NB4 (cell line): ENCODE results near the gene OR2S2.
"Not testable (repeated sequence)": the region's sequence is repeated elsewhere in the genome, so short reads cannot be mapped to it uniquely, and the experiment has no call there.

ENCODE experiments used
- DNase-seq: peaks from one replicate; pipeline ENCODE4 v3.0.0; 2010; ENCODE audit warnings: low read depth
- H3K4me3 ChIP-seq: one replicate; pipeline ENCODE4 v1.5.1; 2011; ENCODE audit warnings: mild to moderate bottlenecking, low read depth, low read length, moderate library complexity
- MYC ChIP-seq: IDR thresholded peaks from 2 replicates; pipeline ENCODE4 v1.6.1; 2011; ENCODE audit warnings: low read depth, low read length
- POLR2A ChIP-seq: IDR thresholded peaks from 2 replicates; pipeline ENCODE4 v1.6.1; 2011; ENCODE audit warnings: mild to moderate bottlenecking; ENCODE audit not compliant: insufficient read length; ENCODE audit errors: extremely low read depth
- TF ChIP-seq, protein P1 (sequence below): IDR thresholded peaks from 2 replicates; pipeline ENCODE4 v1.6.1; 2011; ENCODE audit warnings: low read depth, low read length
- TF ChIP-seq, protein P2 (sequence below): IDR thresholded peaks from one replicate; pipeline ENCODE4 v1.5.1; 2012; ENCODE audit warnings: low read depth, low read length

Gene OR2S2

DNA sequence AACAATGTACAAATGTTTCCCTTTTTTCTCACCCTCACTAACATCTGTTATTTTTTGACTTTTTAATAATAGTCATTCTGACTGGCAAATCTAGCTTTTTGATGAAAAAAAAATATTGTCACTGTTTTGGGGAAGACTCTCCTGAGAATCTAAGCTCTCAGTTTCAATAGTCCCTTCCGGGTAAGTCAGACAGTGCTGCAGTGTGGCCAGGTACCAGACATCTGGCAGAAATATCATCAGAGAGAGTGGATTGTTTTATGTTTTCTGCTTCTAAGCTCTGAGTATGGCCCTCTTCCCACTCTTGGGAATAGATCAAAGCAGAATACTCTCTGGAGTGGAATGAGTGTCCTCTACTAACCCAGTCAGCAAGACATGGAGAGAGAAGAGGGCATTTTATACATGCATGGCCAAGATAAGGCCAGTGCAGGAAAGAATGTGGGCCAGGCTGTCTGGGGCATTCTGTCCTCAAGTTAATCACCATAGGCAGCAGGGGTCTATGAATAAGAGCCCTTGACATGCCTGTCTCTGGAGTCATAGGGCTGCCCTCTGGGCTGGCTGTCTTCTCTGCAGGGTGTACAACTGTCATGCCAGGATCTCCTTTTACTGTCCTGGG is 38.5 kb upstream of the OR2S2 start:
- no peak for DNase-seq
- TF ChIP-seq POLR2A (no peak), MYC (no peak)
- TF ChIP-seq, protein P1, sequence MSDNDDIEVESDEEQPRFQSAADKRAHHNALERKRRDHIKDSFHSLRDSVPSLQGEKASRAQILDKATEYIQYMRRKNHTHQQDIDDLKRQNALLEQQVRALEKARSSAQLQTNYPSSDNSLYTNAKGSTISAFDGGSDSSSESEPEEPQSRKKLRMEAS: no peak
- TF ChIP-seq, protein P2, sequence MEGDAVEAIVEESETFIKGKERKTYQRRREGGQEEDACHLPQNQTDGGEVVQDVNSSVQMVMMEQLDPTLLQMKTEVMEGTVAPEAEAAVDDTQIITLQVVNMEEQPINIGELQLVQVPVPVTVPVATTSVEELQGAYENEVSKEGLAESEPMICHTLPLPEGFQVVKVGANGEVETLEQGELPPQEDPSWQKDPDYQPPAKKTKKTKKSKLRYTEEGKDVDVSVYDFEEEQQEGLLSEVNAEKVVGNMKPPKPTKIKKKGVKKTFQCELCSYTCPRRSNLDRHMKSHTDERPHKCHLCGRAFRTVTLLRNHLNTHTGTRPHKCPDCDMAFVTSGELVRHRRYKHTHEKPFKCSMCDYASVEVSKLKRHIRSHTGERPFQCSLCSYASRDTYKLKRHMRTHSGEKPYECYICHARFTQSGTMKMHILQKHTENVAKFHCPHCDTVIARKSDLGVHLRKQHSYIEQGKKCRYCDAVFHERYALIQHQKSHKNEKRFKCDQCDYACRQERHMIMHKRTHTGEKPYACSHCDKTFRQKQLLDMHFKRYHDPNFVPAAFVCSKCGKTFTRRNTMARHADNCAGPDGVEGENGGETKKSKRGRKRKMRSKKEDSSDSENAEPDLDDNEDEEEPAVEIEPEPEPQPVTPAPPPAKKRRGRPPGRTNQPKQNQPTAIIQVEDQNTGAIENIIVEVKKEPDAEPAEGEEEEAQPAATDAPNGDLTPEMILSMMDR: no peak
- no peak overlapping the region for H3K4me3 ChIP-seq

DNA sequence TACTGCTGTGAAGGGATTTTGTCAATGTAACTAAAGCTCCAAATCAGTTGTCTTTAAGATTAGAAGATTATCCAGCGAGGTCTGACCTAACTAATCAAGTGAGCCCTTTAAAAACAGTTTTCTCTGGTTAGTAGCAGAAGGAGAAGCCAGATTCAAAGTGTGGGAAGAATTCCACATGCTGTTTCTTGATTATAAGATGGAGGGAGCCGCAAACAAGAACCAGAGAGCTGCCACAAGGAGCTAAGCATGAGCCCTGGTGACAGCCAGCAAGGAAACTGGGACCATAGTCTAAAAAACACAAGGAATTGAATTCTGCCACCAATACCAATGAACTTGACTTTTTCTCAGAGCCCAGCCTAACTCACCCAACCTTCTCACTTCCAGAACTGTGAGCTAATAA is 37.0 kb upstream of the OR2S2 start:
- no peak for DNase-seq
- TF ChIP-seq POLR2A (no peak), MYC (no peak)
- TF ChIP-seq, protein P1: no peak
- TF ChIP-seq, protein P2: no peak
- H3K4me3 ChIP-seq: no peak overlapping the region

DNA sequence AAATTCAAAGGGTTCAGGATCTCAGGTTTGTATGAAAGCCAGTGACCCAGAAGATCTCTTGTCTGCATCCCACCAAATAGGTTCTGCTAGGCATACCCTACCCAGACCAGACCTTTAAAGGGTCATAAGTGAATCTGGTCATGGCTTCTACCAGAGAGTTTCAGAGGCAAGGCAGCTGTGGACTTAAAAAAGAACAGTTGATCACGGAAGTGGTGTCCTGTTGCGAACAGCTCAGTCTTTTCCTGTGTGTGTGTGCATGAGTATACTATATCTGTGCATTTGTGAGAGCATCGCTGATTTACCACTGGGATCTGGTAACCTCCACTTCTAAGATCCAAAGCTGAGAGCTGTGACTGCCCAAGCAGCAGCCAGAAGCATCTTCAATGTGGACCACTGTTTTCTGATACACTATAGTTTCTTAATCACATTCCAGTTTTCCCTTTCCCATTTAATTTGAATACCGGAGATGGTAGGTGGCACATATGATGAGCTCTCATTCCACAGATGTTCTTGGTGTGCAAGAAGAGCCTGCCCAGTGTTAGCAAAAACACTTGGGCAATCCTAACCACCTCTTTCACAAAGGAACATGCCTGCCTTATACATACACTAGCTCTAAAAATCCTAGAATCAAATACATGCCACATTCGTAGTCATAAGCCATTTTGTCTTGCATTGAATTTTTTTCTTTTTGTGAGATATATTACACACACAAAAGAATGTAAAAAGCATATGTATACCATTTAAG is 36.2 kb upstream of the OR2S2 start:
- TF ChIP-seq, protein P1: no peak
- TF ChIP-seq, protein P2: no peak
- no peak for TF ChIP-seq POLR2A
- no peak for DNase-seq
- no peak overlapping the region for H3K4me3 ChIP-seq

DNA sequence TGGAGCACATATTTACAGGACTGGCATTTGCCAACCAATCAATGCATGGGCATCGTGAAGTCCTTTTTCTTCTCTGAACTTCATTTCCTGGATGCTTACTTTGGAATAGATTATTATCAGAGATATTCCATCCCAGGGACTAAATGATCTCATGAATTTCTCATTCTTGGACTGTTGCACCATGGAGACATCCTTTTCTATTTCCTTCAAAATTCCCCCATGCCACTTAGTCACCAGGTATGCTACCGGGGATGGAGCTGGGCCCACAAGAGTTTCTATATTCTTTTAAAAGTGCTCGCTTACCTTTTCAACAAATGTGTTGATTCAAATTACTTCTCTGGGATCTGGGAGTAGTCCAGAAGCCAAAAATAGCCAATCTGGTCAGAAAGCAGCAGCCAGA is 35.2 kb upstream of the OR2S2 start:
- not testable (repeated sequence) for H3K4me3 ChIP-seq, DNase-seq

DNA sequence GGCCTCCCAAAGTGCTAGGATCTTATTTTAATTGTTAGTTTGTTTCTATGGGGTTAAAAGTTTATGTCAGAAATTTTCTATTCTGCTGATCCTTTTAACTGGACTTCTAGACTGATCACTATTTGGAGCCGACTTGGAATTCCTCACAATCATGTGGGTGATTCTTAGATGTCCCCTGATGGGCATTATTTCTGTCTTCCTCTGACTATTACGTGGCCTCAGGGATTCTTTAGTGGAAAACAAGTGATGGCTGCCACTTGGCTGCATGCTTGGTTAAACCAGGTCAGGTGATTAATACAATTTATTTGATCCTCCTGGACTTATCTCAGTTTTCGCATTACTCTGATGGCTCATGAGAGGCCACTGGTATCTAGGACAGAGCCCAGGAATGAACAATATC is 32.2 kb upstream of the OR2S2 start:
- no peak for DNase-seq
- no peak overlapping the region for H3K4me3 ChIP-seq
- TF ChIP-seq, protein P1: no peak
- no peak for TF ChIP-seq MYC
- TF ChIP-seq POLR2A: no peak
- TF ChIP-seq, protein P2: no peak

DNA sequence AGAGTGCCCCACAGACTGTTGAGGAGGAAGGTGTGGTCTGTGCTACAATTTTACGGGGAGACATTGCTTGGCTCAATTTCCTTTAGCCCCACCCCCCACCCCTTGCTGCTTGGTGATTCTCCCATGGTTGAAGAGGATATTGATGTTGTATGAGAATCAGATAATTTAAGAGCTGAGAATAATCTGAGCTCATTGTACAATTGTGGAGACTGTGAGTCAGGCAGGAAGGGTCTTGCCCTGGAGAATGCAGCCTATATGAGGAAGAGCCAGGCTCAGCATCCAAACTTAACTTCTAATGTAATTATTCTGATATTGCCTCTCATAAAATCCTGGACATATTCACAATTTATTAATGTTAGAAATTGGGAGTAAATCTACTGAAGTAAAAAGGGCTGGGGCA is 26.1 kb upstream of the OR2S2 start:
- DNase-seq: no peak
- no peak for TF ChIP-seq POLR2A
- TF ChIP-seq, protein P2: no peak
- no peak for TF ChIP-seq MYC
- TF ChIP-seq, protein P1: no peak
- no peak overlapping the region for H3K4me3 ChIP-seq
